ENCODE measurements around the gene SCN1A. TPM values are rescaled to one million over a fixed set of nuclear protein-coding genes. Genes with fewer than 3 reads are reported as not detected.

The SCN1A gene
- total and polyA plus RNA-seq, 2 of the 8 experiments (the other 6 are each of a cell fraction or from before 2014, with no cell fraction given): 0.18 to 1.9 TPM

DNA sequence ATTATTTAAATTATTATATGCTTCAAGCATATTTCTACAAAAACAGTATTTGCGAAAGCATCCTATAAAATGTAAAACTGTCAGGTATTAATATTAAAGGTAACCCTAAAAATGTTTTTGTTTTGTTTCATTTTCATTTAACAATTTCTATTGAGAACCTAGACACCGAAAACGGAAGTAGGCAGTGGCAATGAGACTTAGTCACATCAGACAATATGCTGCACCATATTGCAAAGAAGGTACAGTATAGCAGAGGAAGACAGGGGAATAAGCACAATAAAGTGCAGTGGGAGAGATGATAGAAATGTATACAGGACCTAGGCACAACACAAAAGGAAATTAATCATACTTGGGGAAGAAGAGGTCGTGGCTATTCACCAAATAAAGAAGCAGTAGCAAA is 12.2 kb downstream of the SCN1A start:
- Histone ChIP-seq H4K8ac (ENCODE audit: extremely low read depth, insufficient read depth, low read length) (no peak overlapping the region), H3K27me3 (replicated peaks in 1 of 4; ENCODE audit: control insufficient read depth in 3 of 4, extremely low read depth in 1 of 4, insufficient read depth in 3 of 4, low read length in 3 of 4) (no peaks in the 10 kb centered on the region), H3K4me3 (ENCODE audit: extremely low read depth in 1 of 4, insufficient read depth in 2 of 4, low read depth in 3 of 4, low read length in 4 of 4) (no peak overlapping the region), H3K56ac (replicated peaks; ENCODE audit: insufficient read length, low read depth, low read length) (no peak overlapping the region), H4K91ac (replicated peaks; ENCODE audit: insufficient read length, low read length) (no peak overlapping the region), H2AFZ (ENCODE audit: low read length) (peak overlapping the region; percentile 77; the same call in 1 of the 2 replicates), H3K27ac (ENCODE audit: low read depth, low read length) (no peak overlapping the region), H3K9me3 (ENCODE audit: insufficient read depth in 2 of 2, low read depth in 1 of 2, low read length in 1 of 2) (no peaks in the 10 kb centered on the region), H3K79me2 (ENCODE audit: control insufficient read depth in 1 of 2, insufficient read depth in 2 of 2, low read length in 2 of 2) (no peaks in the 10 kb centered on the region), H2BK12ac (ENCODE audit: low read depth, low read length) (no peak overlapping the region), H3K14ac (ENCODE audit: insufficient read length) (no peak overlapping the region), H2AK5ac (ENCODE audit: low read depth, low read length) (no peak overlapping the region), H2BK20ac (ENCODE audit: low read length) (no peak overlapping the region), H2BK15ac (ENCODE audit: low read length) (no peak overlapping the region), H3K23ac (ENCODE audit: insufficient read length) (no peak overlapping the region), H3K18ac (ENCODE audit: extremely low read depth, low read length) (no peak overlapping the region), H4K5ac (ENCODE audit: insufficient read length, low read depth, low read length) (no peak overlapping the region), H3K36me3 (ENCODE audit: control insufficient read depth in 2 of 4, insufficient read depth in 4 of 4, low read length in 3 of 4) (no peaks in the 10 kb centered on the region), H3K9ac (replicated peaks in 1 of 4; ENCODE audit: extremely low read depth in 1 of 4, low read depth in 3 of 4, low read length in 3 of 4) (no peak overlapping the region), H3K4me1 (replicated peaks in 1 of 4; ENCODE audit: control insufficient read depth in 3 of 4, insufficient read depth in 4 of 4, low read length in 3 of 4) (no peaks in the 10 kb centered on the region), H2BK5ac (ENCODE audit: low read depth, low read length) (no peak overlapping the region), H2BK120ac (replicated peaks; ENCODE audit: low read depth, low read length) (no peak overlapping the region), H3K23me2 (ENCODE audit: low read depth, low read length) (no peaks in the 10 kb centered on the region), H3K4me2 (ENCODE audit: insufficient read depth in 1 of 2, low read depth in 2 of 2, low read length in 2 of 2) (no peak overlapping the region), H3K4ac (replicated peaks; ENCODE audit: insufficient read length, low read depth, low read length) (no peak overlapping the region), H4K20me1 (replicated peaks in 1 of 2; ENCODE audit: control insufficient read depth in 1 of 2, insufficient read depth in 2 of 2, low read length in 2 of 2) (no peaks in the 10 kb centered on the region), H3K79me1 (ENCODE audit: low read depth, low read length) (no peaks in the 10 kb centered on the region)
- DNase-seq (ENCODE audit: low read depth in 1 of 2, low spot score in 2 of 2) (no peak), FAIRE-seq (no peak)
- 92% methylated on average over 4 of the region's 4 CpGs; no CpG with 5 or more reads in 1 of the 2 experiments for WGBS, 2 experiments (ENCODE audit: extremely low coverage in 1 of 2, insufficient coverage in 1 of 2, insufficient read length in 1 of 2, insufficient replicate concordance in 2 of 2, low coverage in 1 of 2, low lambda C conversion rate in 2 of 2, missing lambda C conversion rate in 1 of 2)
- ChIA-PET CTCF (ENCODE audit: partially characterized antibody) (interaction anchor here (0.9 to 1.6 kb wide), 4 partner anchors 10 to 66 kb away, joined by 3 to 6 read pairs (median 4); partner anchors contain the start of gene SCN1A), POLR2A (ENCODE audit: partially characterized antibody) (no interaction called here)
- TF ChIP-seq SRF (IDR thresholded peaks at IDR 0.05; ENCODE audit: low read depth, low read length) (no peak), RFX5 (IDR thresholded peaks at IDR 0.05; ENCODE audit: borderline replicate concordance, low read depth, low read length) (no peak), SP1 (IDR thresholded peaks at IDR 0.05; ENCODE audit: low read depth, low read length) (no peak), KDM4A (IDR thresholded peaks at IDR 0.05; ENCODE audit: low read depth, low read length, severe bottlenecking) (no peak)
